HG03159 (cell line): ENCODE measurements around the gene RNF113B.

Experiments
- ATAC-seq: cut with Tn5 transposase; IDR thresholded peaks from one replicate; pipeline ENCODE4 v1.9.1; 2021; ENCODE audit warnings: mild to moderate bottlenecking, moderate library complexity; ENCODE audit not compliant: unreplicated experiment

RNF113B gene

DNA sequence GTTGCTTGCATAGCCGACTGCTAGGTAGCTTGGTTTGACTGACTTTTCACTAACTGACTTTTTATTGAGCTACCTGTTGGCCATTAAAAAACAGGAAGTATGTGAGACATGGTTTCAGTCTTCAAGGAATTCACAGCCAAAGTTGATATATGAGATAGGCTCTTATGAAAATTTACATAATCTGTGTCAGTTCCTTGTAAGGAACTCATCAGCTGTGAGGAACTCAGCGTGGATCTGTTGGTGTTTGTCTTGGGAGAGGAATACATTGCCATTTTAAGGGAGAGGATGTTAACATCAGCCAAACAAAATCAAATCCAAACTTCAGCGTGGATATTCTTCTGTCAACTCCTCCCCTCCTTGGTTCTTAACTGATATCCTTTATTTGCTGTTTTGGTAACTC is 2.0 kb downstream of the RNF113B start:
- ATAC-seq, result no peak

DNA sequence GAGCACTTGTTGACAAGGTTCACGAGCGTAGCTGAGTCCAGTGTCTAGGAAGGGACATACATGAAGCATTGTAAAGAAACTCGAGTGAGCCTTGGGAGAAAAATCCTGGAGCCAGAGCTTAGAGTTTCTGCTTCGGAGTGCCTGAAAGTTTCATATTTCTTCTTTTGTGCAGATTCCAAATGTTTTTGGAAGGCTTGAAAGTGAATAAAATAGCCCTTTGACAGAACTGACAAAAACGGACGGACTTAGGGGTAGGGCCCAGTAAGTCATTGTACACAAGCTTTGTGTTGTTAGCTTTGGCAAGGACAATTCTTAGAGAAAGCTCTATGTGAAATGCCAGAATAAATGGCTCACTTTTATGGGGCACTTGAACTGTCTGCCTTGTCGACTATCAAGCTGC is 2.8 kb downstream of the RNF113B start:
- no peak for ATAC-seq

DNA sequence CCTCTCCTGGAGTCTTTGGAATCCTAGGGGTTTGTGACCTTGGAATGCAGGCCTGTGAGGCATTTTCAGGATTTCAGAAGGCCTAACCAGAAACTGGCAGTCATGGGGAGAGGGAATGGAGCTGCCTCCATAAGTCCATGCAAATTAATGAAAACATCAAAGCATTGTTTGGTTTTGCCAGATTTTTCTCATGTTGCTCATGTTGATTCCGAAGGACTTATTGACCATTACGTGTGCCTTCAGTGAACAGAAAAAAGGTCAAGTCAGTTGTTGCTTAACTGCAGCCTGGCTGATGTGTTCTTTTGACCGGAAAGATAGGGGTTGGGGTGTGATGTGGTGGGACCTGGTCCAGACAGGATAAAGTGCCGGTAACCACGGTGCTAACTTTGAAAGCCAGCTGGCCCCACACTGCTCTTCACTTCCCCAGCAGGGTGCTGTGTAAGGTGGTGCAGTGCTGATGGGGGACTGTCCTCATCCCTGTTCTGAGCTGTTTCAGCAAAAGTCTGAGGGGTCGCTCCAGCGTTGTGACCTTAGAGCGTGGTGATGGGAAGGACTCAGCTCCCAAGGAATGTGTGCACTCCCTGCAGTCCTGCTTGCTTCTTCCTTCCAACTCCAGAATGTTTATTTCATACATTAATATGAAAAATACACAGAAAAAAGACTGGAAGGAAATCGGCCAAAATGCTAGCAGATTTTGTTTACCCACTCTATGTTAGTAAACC is 3.5 kb downstream of the RNF113B start:
- ATAC-seq, result no peak

DNA sequence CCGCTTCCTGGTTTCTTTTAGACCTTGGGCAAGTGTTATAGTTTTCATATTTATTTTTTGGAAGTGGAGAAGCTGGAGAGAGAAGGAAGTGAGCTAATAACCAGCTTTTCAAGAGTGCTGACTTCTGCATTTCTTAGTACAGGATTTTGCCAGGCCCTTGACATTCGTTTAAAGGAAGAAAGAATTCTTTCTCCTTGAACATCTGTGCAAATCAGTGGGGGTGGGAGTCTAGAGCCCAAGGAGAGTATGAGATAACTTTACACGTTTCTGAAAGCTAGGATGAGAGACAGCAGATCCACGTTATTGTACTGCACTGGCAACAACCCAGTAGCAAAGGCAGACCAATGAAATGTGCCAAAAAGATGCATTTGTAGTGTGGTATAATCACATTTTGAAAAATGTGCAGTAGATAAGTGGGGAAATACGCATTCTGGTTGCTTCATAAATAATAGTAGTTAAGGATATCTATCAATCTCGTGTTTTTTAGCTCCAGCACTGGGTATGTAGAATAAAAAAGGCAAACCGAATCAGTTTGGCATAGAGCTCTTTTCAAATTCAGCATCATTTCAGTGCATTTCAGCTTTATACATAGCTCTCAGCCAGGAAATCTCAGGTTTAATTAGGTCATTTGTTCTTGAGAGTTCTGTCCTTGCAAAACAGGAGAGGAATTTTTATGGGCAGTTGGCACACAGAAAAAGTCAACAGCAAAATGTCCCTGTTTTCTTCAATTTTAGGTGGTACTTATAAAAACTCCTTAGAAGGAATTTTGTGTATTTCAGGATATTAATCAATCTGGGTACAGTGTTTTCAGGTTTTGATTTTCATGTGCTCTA is 4.3 kb downstream of the RNF113B start:
- ATAC-seq, result no peak

DNA sequence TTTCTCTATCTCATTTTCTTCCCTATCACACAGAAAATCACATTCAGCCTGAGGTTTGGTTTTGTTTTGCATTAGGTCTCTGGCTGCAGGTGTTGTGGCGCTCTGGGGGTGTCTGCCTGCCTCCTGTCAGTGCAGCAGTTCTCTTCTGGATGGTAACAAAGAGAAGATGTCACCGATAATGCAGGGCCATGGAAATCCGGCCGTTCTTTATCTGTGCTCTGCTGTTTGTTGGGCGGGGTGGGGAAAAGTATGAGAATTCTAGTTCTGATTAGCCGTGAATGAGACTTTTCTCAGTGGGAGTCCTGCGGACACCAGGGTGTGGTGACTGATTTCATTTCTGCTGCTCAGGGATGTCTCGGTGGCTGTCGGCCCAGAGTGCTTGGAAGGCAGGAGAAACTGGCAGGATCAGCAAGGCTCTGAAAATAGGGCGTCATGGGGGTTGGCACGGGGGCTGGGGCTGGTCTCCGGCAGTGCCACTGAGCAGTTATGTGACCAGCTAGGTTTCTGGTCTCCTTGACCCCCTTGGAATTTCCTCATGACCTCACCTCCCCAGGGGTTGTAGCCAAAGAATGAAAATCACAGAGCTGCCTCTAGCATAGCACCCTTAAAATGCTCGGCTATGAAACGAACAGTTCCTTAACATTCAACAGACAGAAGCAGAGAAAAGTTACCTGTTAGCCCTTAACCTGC is 5.0 kb downstream of the RNF113B start:
- no peak for ATAC-seq

DNA sequence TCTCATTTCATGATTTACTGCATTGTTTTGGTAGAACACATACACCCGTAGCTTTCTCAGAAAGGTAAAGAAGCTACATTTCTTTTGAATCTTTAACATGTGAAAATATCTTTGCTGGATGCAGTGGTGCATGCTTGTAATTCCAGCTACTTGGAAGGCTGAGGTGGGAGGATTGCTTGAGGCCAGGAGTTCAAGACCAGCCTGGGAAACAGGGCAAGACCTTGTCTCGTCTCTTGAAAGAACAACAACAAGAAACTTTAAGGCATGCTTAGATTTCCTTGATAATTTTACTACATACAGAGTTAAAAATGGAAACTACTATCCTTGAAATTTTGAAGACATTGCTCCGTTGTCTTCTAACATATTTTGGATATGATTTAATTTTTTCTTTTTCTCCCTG is 7.7 kb downstream of the RNF113B start:
- no peak for ATAC-seq

DNA sequence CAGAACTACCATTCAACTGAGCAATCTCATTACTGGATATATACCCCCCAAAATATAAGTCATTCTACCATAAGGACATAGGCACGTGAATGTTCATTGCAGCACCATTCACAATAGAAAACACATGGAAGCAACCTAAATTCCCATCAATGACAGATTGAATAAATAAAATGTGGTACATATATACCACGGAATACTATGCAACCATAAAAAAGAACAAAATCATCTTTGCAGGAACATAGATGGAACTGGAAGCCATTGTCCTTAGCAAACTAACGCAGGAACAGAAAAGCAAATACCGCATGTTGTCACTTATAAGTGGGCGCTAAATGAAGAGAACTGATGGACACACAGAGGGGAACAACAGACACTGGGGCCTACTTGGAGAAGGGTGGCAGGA is 14.1 kb downstream of the RNF113B start:
- no peak for ATAC-seq

DNA sequence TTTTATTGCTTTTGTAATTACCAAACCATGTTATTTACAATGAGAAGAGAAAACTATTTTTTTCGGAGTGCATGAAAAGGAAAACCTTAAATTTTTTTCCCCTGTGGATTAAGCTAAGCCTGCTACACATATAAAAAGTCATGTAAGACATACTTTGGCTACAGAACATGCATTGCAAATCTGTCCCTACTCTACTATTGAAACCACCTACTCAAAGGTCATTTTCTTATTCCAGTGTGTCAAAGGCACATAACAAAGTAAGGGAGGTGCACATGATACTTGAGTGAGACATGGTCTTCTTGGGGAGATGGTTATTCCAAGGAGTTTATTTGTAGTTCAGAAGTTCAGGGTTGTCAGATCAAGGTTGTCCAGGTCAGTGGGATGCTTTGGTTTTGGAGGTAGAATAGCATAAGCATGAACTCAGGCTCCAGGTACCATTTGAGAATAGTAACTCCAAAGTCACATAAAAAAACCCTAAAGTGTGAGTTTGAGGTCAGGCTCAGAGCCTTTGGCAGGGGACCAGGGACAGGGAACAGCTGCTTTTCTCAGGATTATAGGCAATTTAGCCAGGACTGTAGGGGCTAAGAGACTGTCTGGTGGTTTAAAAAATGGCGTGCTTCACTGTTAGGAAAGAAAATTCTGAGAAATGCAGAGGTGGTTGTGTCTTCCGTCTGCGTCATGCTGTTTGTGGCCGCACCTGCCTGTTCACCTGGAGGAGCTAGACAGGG is 18.7 kb downstream of the RNF113B start:
- ATAC-seq, result no peak

DNA sequence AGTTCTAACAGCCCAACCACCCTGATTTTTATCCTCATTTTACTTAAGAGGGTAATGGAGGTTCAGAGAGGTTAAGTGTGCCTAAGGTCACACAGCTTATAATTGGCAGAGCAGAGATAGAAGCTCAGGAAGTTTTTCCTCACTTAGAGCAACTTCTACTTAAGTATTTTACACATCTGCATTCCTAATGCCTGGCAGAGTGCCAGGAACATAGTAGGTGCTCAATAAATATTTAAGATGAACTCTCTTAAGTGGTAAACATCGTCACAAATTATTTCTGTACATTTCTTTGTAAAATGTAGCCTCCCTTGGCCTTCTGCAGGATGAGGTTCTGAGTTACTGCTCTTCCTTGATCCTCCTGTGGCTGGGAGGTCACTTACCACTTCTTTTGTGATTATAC is 19.5 kb downstream of the RNF113B start:
- no peak for ATAC-seq

DNA sequence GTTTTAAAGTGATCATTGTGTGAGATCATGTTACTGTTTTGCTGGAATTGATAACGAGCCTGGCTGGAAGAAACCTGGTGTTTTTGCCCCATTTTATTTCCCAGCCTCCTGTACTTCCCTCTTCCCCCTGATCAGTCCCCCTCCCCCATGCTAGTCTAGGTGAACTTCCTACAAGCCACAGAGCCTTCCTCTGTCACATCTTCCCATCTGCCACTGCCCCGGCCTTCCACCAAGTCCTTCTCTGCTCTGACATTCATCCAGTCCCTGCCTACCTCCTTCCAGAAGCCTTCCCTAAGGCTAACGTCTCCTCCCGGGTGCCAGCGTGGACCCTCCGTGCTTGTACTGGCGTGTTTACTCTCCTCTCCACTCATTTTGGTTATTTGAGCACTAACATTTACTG is 19.9 kb downstream of the RNF113B start:
- ATAC-seq, result no peak

DNA sequence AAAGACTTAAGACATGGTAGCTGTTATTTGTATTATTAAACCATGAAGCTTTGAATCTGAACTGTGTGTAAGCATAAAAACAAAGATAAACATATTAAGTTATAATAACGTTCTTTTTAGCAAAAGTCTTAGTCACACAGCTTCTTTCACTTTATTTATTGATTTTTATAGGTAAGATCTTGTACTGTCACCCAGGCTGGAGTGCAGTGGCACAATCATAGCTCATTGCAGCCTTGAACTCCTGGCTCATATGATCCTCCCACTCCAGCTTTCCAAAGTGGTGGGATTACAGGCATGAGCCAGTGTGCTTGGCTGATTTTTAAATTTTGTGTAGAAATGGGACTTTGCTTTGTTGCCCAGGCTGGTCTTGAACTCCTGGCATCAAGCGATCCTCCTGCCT is 20.8 kb downstream of the RNF113B start:
- no peak for ATAC-seq

DNA sequence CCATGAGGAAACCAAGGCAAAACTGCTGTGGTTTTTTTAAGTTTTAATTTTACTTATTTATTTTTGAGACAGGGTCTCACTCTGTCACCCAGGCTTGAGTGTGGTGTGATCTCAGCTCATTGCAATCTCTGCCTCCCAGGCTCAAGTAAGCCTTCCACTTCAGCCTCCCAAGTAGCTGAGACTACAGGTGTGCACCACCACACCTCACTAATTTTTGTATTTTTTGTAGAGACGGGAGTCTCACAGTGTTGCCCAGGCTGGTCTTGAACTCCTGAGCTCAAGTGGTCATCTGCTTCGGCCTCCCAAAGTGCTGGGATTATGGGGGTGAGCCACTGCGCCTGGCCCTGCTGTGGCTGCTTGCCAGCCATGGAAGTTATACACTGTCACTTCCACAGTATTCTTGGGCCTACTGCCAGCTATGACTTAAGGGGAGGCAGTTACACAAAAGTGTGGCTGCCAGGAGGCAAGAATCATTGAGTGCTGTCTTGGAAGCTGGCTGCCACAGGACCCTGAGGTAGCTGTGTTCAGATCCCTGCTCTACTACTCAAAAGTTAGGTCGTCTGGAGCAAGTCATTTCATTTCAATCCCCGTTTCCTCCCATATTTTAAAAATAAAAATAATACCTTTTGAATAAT is 21.5 kb downstream of the RNF113B start:
- ATAC-seq, result no peak

DNA sequence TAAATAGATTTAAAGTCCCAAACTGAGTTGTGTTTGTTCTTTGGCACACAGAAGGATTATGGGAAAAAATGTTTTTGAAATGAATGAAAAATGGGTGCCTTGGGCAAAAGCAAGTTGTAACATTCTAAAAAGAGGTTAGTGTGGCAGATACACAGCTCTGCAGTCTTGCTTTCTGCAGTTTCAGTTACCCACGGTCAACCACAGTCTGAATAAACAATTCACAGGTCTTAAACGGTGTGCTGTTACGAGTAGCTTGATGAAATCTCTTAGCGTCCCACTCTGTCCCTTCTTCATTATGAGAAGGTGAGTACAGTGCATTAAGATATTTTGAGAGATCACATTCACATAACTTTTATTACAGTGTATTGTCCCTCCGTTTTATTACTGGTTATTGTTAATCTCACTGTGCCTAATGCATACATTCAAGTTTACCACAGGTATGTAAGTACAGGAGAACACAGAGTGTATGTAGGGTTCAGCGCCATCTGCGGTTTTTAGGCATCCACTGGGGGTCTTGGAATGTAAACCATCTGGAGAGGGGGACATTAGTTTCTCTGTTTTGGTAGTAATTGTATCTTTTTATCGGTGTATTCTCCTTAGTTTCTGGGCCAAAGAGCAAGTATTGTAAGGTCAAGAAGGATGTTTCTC is 26.1 kb downstream of the RNF113B start:
- ATAC-seq, result no peak

DNA sequence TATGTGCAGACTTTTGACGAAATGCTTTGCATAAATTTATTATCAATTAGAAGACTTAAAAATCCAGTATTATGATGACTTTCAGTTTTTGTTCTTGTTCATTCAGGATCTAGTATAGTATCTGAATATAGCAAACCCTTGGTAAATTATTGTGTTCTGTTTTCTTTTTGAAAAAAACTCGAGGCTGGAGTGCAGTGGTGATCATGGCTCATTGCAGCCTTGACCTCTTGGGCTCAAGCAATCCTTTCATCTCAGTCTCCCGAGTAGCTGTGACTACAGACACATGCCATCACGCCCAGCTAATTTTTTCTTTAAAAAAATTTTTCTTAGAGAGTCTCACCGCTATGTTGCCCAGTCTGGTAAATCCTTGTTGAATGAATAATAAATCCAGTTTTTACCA is 29.5 kb downstream of the RNF113B start:
- no peak for ATAC-seq

DNA sequence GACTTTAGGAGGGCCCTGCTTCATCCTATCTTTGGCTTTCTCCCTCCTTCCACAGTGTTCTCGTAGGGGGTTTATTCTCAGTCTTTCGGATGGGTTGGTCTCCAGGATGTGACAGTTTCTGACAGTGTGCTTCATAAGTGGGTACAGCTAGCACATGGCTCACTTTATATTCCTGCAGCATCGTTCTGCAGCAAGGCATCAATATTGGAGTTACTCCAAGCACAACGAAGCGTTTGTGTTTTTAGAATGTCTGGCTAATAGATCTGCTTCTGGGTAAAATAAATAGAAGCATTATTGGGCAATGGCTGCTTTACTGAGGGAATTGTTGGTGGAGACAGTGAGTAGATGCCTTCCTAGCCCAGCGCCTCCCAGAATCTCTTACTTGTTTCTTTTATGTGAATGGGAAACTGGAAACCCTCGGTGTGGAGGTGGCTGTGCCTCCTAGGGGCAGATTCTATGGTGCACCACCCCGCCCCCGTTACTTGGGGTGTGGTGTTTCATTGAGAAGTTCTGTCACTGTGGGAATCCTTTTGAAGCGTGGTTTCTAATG is 32.2 kb downstream of the RNF113B start:
- no peak for ATAC-seq

DNA sequence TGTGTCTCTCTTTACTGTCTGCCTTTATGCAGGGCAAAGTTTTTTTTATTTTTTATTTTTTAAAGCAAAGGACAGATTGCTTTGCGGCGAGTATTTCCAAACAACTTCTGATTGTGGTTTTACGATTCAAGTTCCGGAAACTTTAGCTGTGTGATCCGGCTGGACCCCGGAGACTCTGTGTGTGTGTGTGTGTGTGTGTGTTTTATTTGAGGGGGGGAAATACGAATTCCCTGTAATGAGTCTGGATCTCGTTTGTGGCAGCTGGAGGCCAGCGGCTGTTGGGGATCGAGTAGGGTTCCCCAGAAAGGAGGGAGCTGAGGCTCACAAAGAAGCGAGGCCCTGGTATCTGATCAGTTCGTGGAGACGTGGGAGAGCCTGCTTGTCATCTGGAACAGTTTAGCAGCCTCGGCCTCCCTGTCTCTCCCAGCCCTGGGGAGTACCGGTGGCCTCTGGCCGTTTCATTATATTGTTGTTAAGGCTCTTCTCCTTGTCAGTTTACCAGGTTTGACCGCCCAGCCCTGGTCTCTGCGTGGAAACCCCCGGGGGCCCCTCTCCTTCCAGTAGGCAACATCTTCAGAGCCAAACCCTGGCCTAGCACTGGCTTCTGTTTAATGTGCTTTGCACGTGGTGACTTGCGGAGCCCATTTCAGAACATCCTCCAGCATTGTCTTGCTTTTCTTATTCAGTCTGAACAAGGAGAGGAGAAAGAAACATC is 32.9 kb downstream of the RNF113B start:
- ATAC-seq, result no peak

DNA sequence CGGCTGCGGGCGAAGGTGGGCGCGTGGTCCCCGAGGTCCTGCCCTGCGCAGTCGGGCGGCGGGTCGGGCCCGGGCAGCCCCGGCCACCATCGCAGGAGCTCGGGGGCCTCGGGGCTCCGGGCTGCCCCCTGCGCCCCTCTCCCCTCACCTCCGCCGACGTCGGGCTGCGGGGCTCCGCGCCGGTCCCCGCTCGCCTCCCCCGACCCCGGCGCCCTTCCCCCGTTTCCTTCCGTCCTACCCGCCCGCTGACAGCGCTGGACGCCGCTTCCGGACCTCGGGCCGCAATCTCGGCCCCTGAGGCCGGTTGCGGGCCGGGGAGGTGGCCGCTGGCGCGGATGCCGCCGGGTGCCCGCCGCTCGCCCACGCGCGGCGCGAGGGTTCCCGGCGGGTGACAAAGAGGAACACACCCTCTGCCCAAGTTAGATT is 33.5 kb downstream of the RNF113B start:
- ATAC-seq, result no peak

DNA sequence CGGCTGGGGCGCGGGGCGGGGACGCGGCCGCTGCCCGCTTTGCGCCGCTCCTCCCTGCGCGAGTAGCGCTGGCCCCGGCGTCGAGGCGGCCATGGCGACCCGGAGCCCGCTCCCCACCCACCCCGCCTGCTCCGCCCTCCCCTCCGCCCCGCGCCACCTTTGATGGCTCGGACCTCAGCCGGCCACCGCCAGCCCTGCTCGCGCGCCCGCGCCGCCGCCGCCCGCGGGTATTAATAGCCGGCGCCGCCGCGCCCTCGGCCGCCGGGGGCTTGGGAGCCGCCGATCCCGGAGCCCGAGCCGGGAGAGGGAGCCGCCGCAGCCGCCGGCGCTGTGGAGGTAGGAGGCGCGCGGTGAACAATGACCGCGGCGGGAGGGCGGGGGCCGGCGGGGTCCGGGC is 33.9 kb downstream of the RNF113B start:
- peak; percentile 23 for ATAC-seq
